Neural cell (in vitro differentiated cells): ENCODE results near the gene PTPN1. TPM values are rescaled to one million over a fixed set of nuclear protein-coding genes. Genes with fewer than 3 reads are reported as not detected.

Experiments used
- H2AFZ ChIP-seq: fragments of 200-600, 300-800 bp; sonication (generic), shearing (Covaris generic); 2 replicates; pipeline ENCODE4 v1.6.0; 2014; ENCODE audit warnings: low read depth, mild to moderate bottlenecking, antibody characterized with exemption, low read length, moderate library complexity
- H3F3A ChIP-seq: fragments of 200-600 bp; shearing (Covaris generic); 2 replicates; pipeline ENCODE4 v1.6.1; 2016; ENCODE audit warnings: mild to moderate bottlenecking, moderate library complexity, mixed read lengths, antibody characterized with exemption, low read length; ENCODE audit not compliant: insufficient read depth, poor library complexity, severe bottlenecking
- H3K27ac ChIP-seq: fragments of 200-600, 300-800 bp; sonication (generic), shearing (Covaris generic); 2 replicates; pipeline ENCODE4 v1.5.1; 2014; ENCODE audit warnings: mild to moderate bottlenecking, low read length, moderate library complexity
- H3K27me3 ChIP-seq: fragments of 300-800, 200-600 bp; sonication (generic), shearing (Covaris generic); 2 replicates; pipeline ENCODE4 v1.6.0; 2014; ENCODE audit warnings: mild to moderate bottlenecking, low read depth, low read length, moderate library complexity; ENCODE audit not compliant: insufficient read depth
- H3K36me3 ChIP-seq: fragments of 300-800, 200-600 bp; sonication (generic), shearing (Covaris generic); 2 replicates; pipeline ENCODE4 v1.5.1; 2014; ENCODE audit warnings: mild to moderate bottlenecking, antibody characterized with exemption, low read length, moderate library complexity; ENCODE audit not compliant: insufficient read depth
- H3K4me2 ChIP-seq: fragments of 300-800, 200-600 bp; sonication (generic), shearing (Covaris generic); 2 replicates; pipeline ENCODE4 v1.6.0; 2014; ENCODE audit warnings: mild to moderate bottlenecking, low read length
- H3K4me3 ChIP-seq: fragments of 300-800, 200-600 bp; sonication (generic), shearing (Covaris generic); 2 replicates; pipeline ENCODE4 v1.5.1; 2014; ENCODE audit warnings: mild to moderate bottlenecking, low read length, moderate library complexity
- H3K79me2 ChIP-seq: fragments of 200-600 bp; shearing (Covaris generic); replicated peaks from 2 replicates; pipeline ENCODE4 v1.6.0; 2014; ENCODE audit warnings: mild to moderate bottlenecking, low read length, moderate library complexity; ENCODE audit not compliant: insufficient read depth
- H3K9ac ChIP-seq: fragments of 300-800, 200-600 bp; sonication (generic), shearing (Covaris generic); 2 replicates; pipeline ENCODE4 v1.6.1; 2016; ENCODE audit warnings: mild to moderate bottlenecking, low read length, mixed read lengths
- H3K9me2 ChIP-seq: fragments of 200-600 bp; shearing (Covaris generic); 2 replicates; pipeline ENCODE4 v1.6.1; 2016; ENCODE audit warnings: mild to moderate bottlenecking, low read length, mixed read lengths; ENCODE audit not compliant: insufficient read depth
- H3K9me3 ChIP-seq: fragments of 200-600, 300-800 bp; sonication (generic), shearing (Covaris generic); 2 replicates; pipeline ENCODE4 v1.6.1; 2016; ENCODE audit warnings: mild to moderate bottlenecking, mixed run types, low read length, moderate library complexity, mixed read lengths
- H4K20me1 ChIP-seq: fragments of 200-600 bp; shearing (Covaris generic); 2 replicates; pipeline ENCODE4 v1.6.1; 2016; ENCODE audit warnings: mild to moderate bottlenecking, mixed run types; ENCODE audit not compliant: insufficient read depth
- CTCF ChIP-seq: fragments of 450-650 bp; IDR thresholded peaks from 2 replicates; pipeline ENCODE4 v1.5.1; 2014; ENCODE audit warnings: antibody characterized with exemption, mild to moderate bottlenecking, moderate library complexity; ENCODE audit not compliant: poor library complexity, severe bottlenecking
- EP300 ChIP-seq: fragments of 450-650 bp; conservative IDR thresholded peaks from 2 replicates; pipeline ENCODE4 v1.6.1; 2014; ENCODE audit warnings: antibody characterized with exemption, mild to moderate bottlenecking, moderate library complexity; ENCODE audit not compliant: poor library complexity, severe bottlenecking
- EZH2 ChIP-seq: fragments of 200-600, 300-800 bp; shearing (Covaris generic), sonication (generic); IDR thresholded peaks from 2 replicates; pipeline ENCODE4 v1.6.1; 2014; ENCODE audit warnings: antibody characterized with exemption, low read length, borderline replicate concordance, mild to moderate bottlenecking; ENCODE audit not compliant: insufficient read depth, poor library complexity, severe bottlenecking
- MXI1 ChIP-seq: fragments of 450-650 bp; conservative IDR thresholded peaks from 2 replicates; pipeline ENCODE4 v1.6.1; 2014; ENCODE audit warnings: antibody characterized with exemption, mild to moderate bottlenecking; ENCODE audit not compliant: poor library complexity, severe bottlenecking
- POLR2AphosphoS5 ChIP-seq: IDR thresholded peaks from 2 replicates; pipeline ENCODE4 v1.6.1; 2012
- RAD21 ChIP-seq: fragments of 450-650 bp; conservative IDR thresholded peaks from 2 replicates; pipeline ENCODE4 v1.6.1; 2014; ENCODE audit warnings: antibody characterized with exemption, mild to moderate bottlenecking, moderate library complexity
- REST ChIP-seq: IDR thresholded peaks from 2 replicates; pipeline ENCODE4 v1.6.1; 2012; ENCODE audit warnings: borderline replicate concordance
- SMC3 ChIP-seq: fragments of 450-650 bp; conservative IDR thresholded peaks from 2 replicates; pipeline ENCODE4 v1.6.1; 2014; ENCODE audit warnings: antibody characterized with exemption, mild to moderate bottlenecking, moderate library complexity; ENCODE audit not compliant: poor library complexity
- TAF1 ChIP-seq: IDR thresholded peaks from 2 replicates; pipeline ENCODE4 v1.6.1; 2012; ENCODE audit warnings: low read depth
- polyA plus RNA-seq: library from polyadenylated mRNA; depleted of rRNA; stranded (reverse); fragments of >200 nt; gene quantifications from 2 replicates; pipeline ENCODE4 v1.2.3, GENCODE V29; 2014

The PTPN1 gene
- polyA plus RNA-seq, 1 donor from 2014 or later = 48.1 TPM

GRCh38 chr20:50520222-50520880, 10.2 kb downstream of the PTPN1 start:
- Histone ChIP-seq H3K9ac (no peak overlapping the region), H3K9me3 (no peaks in the 10 kb centered on the region), H3K27ac (no peak overlapping the region), H3K4me3 (no peak overlapping the region), H3K27me3 (no peaks in the 10 kb centered on the region), H3K79me2 (peaks cover 95% of the 10 kb centered on the region), H3K4me2 (no peak overlapping the region), H3K36me3 (no peaks in the 10 kb centered on the region), H3F3A (no peaks in the 10 kb centered on the region), H2AFZ (no peak overlapping the region), H4K20me1 (peaks cover 21% of the 10 kb centered on the region), H3K9me2 (no peaks in the 10 kb centered on the region)
- no peak for TF ChIP-seq REST
- no peak for TF ChIP-seq RAD21
- TF ChIP-seq SMC3 = no peak
- TF ChIP-seq POLR2AphosphoS5 = no peak
- TF ChIP-seq EZH2 = no peak
- TF ChIP-seq CTCF = no peak
- no peak for TF ChIP-seq MXI1
- TF ChIP-seq EP300 = no peak
- no peak for TF ChIP-seq TAF1

GRCh38 chr20:50521221-50522052, 11.3 kb downstream of the PTPN1 start:
- no peaks in the 10 kb centered on the region for H3K27me3 ChIP-seq
- no peaks in the 10 kb centered on the region for H3F3A ChIP-seq
- no peak overlapping the region for H3K4me3 ChIP-seq
- no peaks in the 10 kb centered on the region for H3K9me3 ChIP-seq
- H3K36me3 ChIP-seq = no peaks in the 10 kb centered on the region
- H4K20me1 ChIP-seq = peaks cover 16% of the 10 kb centered on the region
- H3K79me2 ChIP-seq = peaks cover 93% of the 10 kb centered on the region
- H3K9me2 ChIP-seq = no peaks in the 10 kb centered on the region
- no peak overlapping the region for H3K9ac ChIP-seq
- H3K4me2 ChIP-seq = no peak overlapping the region
- TF ChIP-seq EP300 = no peak
- no peak for TF ChIP-seq POLR2AphosphoS5
- TF ChIP-seq REST = no peak
- TF ChIP-seq EZH2 = no peak
- TF ChIP-seq RAD21 = no peak
- TF ChIP-seq CTCF = no peak
- TF ChIP-seq TAF1 = no peak
- no peak for TF ChIP-seq SMC3
- TF ChIP-seq MXI1 = no peak
- H3K27ac ChIP-seq = no peak overlapping the region
- no peak overlapping the region for H2AFZ ChIP-seq
